Liver (tissue), 9 donors: ENCODE data around the gene NRF1. TPM values are rescaled to one million over a fixed set of nuclear protein-coding genes. Genes with fewer than 3 reads are reported as not detected.

Source experiments
- DNase-seq: peaks from one replicate; pipeline ENCODE4 v3.0.0-alpha.2; 2017; ENCODE audit warnings: low spot score
- H3K27ac ChIP-seq, 2 donors: one replicate each; pipeline ENCODE4 v1.7.0; 2013; ENCODE audit warnings: inconsistent platforms in 2 of 2, low read length in 2 of 2, control low read depth in 1 of 2, low read depth in 1 of 2, mild to moderate bottlenecking in 1 of 2
- H3K27me3 ChIP-seq, 4 donors: one replicate each; pipeline versions ENCODE4 v1.6.1 to v1.7.0; 2013; ENCODE audit warnings: low read length in 3 of 4, inconsistent platforms in 1 of 4, mild to moderate bottlenecking in 1 of 4, moderate library complexity in 1 of 4; ENCODE audit not compliant: control insufficient read depth in 4 of 4, insufficient read depth in 4 of 4
- H3K36me3 ChIP-seq, 4 donors: one replicate each; pipeline versions ENCODE4 v1.6.1 to v1.7.0; 2013; ENCODE audit warnings: low read length in 3 of 4, mild to moderate bottlenecking in 3 of 4, low read depth in 1 of 4, moderate library complexity in 1 of 4; ENCODE audit not compliant: control insufficient read depth in 4 of 4, insufficient read depth in 3 of 4
- H3K4me1 ChIP-seq, 4 donors: one replicate each; pipeline versions ENCODE4 v1.6.1 to v1.7.0; 2013; ENCODE audit warnings: low read length in 3 of 4, mild to moderate bottlenecking in 3 of 4, moderate library complexity in 1 of 4; ENCODE audit not compliant: control insufficient read depth in 4 of 4, insufficient read depth in 4 of 4
- H3K4me3 ChIP-seq, 3 donors: one replicate each; pipeline versions ENCODE4 v1.6.1 to v1.7.0; 2013; ENCODE audit warnings: low read length in 3 of 3, control low read depth in 1 of 3, low read depth in 1 of 3, mild to moderate bottlenecking in 1 of 3
- H3K9ac ChIP-seq, 2 donors: one replicate each; pipeline ENCODE4 v1.7.0; 2013; ENCODE audit warnings: low read length in 2 of 2, mild to moderate bottlenecking in 2 of 2, moderate library complexity in 2 of 2, control low read depth in 1 of 2, low read depth in 1 of 2
- H3K9me3 ChIP-seq, 4 donors: one replicate each; pipeline versions ENCODE4 v1.6.1 to v1.7.0; 2013; ENCODE audit warnings: low read length in 3 of 4; ENCODE audit not compliant: control insufficient read depth in 4 of 4
- ATF3 ChIP-seq: IDR thresholded peaks from 2 replicates; pipeline ENCODE4 v1.6.1; 2016; ENCODE audit warnings: antibody characterized with exemption
- EGR1 ChIP-seq, 2 donors: IDR thresholded peaks; 2 replicates each; pipeline ENCODE4 v1.6.1; 2016 to 2018; ENCODE audit warnings: antibody characterized with exemption in 2 of 2, low read depth in 2 of 2
- FOXA1 ChIP-seq: IDR thresholded peaks from 2 replicates; pipeline ENCODE4 v1.6.1; 2016; ENCODE audit warnings: antibody characterized with exemption
- FOXA2 ChIP-seq: IDR thresholded peaks from 2 replicates; pipeline ENCODE4 v1.6.1; 2016; ENCODE audit warnings: antibody characterized with exemption
- GABPA ChIP-seq, 2 donors: IDR thresholded peaks in 1 of 2; conservative IDR thresholded peaks in 1 of 2; 2 replicates each; pipeline ENCODE4 v1.6.1; 2016; ENCODE audit warnings: antibody characterized with exemption in 2 of 2, mild to moderate bottlenecking in 1 of 2, moderate library complexity in 1 of 2
- HNF4A ChIP-seq, 2 donors: conservative IDR thresholded peaks; 2 replicates each; pipeline ENCODE4 v1.6.1; 2016; ENCODE audit warnings: antibody characterized with exemption in 2 of 2, mild to moderate bottlenecking in 2 of 2
- HNF4G ChIP-seq: IDR thresholded peaks from 2 replicates; pipeline ENCODE4 v1.6.1; 2016; ENCODE audit warnings: antibody characterized with exemption
- JUND ChIP-seq, 2 donors: IDR thresholded peaks; 2 replicates each; pipeline ENCODE4 v1.6.1; 2016; ENCODE audit warnings: antibody characterized with exemption in 2 of 2
- MAX ChIP-seq: IDR thresholded peaks from 2 replicates; pipeline ENCODE4 v1.6.1; 2016; ENCODE audit warnings: antibody characterized with exemption
- NR2F2 ChIP-seq: IDR thresholded peaks from 2 replicates; pipeline ENCODE4 v1.6.1; 2016; ENCODE audit warnings: antibody characterized with exemption
- RAD21 ChIP-seq, 2 donors: IDR thresholded peaks; 2 replicates each; pipeline ENCODE4 v1.6.1; 2016; ENCODE audit warnings: antibody characterized with exemption in 2 of 2, mild to moderate bottlenecking in 2 of 2
- RXRA ChIP-seq, 2 donors: IDR thresholded peaks; 2 replicates each; pipeline ENCODE4 v1.6.1; 2017 to 2018; ENCODE audit warnings: antibody characterized with exemption in 2 of 2, mild to moderate bottlenecking in 1 of 2
- SP1 ChIP-seq: IDR thresholded peaks from 2 replicates; pipeline ENCODE4 v1.6.1; 2018; ENCODE audit warnings: antibody characterized with exemption, mild to moderate bottlenecking
- TAF1 ChIP-seq: conservative IDR thresholded peaks from 2 replicates; pipeline ENCODE4 v1.6.1; 2016; ENCODE audit warnings: antibody characterized with exemption, mild to moderate bottlenecking
- YY1 ChIP-seq: IDR thresholded peaks from 2 replicates; pipeline ENCODE4 v1.6.1; 2016; ENCODE audit warnings: antibody characterized with exemption, mild to moderate bottlenecking
- ZBTB33 ChIP-seq: IDR thresholded peaks from 2 replicates; pipeline ENCODE4 v1.6.1; 2016; ENCODE audit warnings: antibody characterized with exemption
- WGBS: extraction: QIAGEN DNeasy Blood & Tissue Kit; methylation state at CpG from one replicate; pipeline ENCODE4 v1.1.7; 2013; 5-methylcytosine and 5-hydroxymethylcytosine counted together
- polyA plus RNA-seq, 2 donors: library from polyadenylated mRNA; stranded (reverse) in 1 of 2; unstranded in 1 of 2; fragments of 200-250 nt in 1 of 2; fragments of >200 nt in 1 of 2; fragmentation: Nextera tagmentation in 1 of 2; extraction: Ambion mirVana in 1 of 2; gene quantifications; one replicate each; pipeline versions ENCODE4 v1.2.1 to v1.2.3, GENCODE V29; 2013 to 2015
- total RNA-seq, 2 donors: library from RNA; depleted of rRNA; stranded (reverse); fragments of >200 nt; gene quantifications; one replicate each; pipeline ENCODE4 v1.2.3, GENCODE V29; 2014
- TF ChIP-seq, protein P1 (sequence below): fragments of 150-350 bp; IDR thresholded peaks from 2 replicates; pipeline ENCODE4 v1.5.1; 2017; ENCODE audit warnings: improper control_type of control experiment, low read depth, low read length; ENCODE audit not compliant: missing input control
- TF ChIP-seq, protein P2 (sequence below): IDR thresholded peaks from 2 replicates; pipeline ENCODE4 v1.6.1; 2016; ENCODE audit warnings: antibody characterized with exemption, mild to moderate bottlenecking
- donor health status: healthy.
- donor health status: healthy.
- donor health status: healthy.
- donor health status: healthy.
- donor health status: healthy.

NRF1 gene
- total and polyA plus RNA-seq, 4 donors: 1.3 to 14.8 (median 5.3) TPM

DNA sequence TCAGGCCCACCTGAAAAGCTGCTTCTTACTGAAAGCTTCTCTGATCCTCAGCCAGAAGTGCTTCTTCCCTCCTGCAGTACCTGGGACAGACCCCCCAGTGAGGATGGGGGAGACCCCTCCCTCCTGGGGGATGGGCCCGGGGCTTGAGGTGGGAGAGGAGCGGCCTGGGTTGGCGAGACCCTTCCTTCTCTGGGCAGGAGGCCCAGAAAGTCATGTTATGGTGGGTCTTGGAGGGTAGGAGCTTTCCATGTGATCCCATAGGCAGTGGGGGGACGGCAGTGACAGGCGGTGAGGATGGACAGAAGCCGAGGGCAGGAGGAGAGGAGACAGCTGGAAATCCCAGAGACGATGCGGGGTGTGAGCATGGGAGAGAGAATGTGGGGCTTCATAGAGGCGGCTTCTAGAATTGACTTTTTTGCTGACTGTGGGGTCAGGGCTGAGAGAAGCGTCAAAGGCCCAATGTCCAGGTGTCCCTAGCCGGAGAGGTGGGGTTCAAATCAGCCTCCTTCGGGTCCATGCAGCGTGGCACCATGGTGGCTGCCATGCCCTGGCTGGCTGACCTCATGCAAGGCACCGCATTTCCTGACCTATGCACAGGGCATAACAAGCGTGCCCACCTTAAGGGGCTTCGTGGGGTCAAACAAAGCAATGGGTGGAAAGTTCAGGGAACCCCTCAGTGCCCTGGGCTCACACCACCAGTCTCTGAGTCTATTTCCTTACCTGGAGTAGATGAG lies 187.3 kb downstream of the NRF1 start:
- H3K27ac ChIP-seq: no peak overlapping the region
- no peak for DNase-seq
- no peak overlapping the region for H3K4me3 ChIP-seq
- H3K9ac ChIP-seq: no peak overlapping the region
- no peaks in the 10 kb centered on the region for H3K27me3 ChIP-seq
- WGBS: 93% methylated on average over 16 of the region's 16 CpGs
- TF ChIP-seq SP1: no peak
- no peak for TF ChIP-seq TAF1
- TF ChIP-seq RXRA (IDR thresholded peaks at IDR 0.05): no peak
- TF ChIP-seq FOXA1: no peak
- no peak for TF ChIP-seq YY1
- TF ChIP-seq, protein P1, sequence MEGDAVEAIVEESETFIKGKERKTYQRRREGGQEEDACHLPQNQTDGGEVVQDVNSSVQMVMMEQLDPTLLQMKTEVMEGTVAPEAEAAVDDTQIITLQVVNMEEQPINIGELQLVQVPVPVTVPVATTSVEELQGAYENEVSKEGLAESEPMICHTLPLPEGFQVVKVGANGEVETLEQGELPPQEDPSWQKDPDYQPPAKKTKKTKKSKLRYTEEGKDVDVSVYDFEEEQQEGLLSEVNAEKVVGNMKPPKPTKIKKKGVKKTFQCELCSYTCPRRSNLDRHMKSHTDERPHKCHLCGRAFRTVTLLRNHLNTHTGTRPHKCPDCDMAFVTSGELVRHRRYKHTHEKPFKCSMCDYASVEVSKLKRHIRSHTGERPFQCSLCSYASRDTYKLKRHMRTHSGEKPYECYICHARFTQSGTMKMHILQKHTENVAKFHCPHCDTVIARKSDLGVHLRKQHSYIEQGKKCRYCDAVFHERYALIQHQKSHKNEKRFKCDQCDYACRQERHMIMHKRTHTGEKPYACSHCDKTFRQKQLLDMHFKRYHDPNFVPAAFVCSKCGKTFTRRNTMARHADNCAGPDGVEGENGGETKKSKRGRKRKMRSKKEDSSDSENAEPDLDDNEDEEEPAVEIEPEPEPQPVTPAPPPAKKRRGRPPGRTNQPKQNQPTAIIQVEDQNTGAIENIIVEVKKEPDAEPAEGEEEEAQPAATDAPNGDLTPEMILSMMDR: no peak
- no peak for TF ChIP-seq HNF4G
- no peak for TF ChIP-seq FOXA2
- no peak for TF ChIP-seq NR2F2
- no peak for TF ChIP-seq ATF3
- no peak for TF ChIP-seq JUND (IDR thresholded peaks at IDR 0.05)
- TF ChIP-seq, protein P2, sequence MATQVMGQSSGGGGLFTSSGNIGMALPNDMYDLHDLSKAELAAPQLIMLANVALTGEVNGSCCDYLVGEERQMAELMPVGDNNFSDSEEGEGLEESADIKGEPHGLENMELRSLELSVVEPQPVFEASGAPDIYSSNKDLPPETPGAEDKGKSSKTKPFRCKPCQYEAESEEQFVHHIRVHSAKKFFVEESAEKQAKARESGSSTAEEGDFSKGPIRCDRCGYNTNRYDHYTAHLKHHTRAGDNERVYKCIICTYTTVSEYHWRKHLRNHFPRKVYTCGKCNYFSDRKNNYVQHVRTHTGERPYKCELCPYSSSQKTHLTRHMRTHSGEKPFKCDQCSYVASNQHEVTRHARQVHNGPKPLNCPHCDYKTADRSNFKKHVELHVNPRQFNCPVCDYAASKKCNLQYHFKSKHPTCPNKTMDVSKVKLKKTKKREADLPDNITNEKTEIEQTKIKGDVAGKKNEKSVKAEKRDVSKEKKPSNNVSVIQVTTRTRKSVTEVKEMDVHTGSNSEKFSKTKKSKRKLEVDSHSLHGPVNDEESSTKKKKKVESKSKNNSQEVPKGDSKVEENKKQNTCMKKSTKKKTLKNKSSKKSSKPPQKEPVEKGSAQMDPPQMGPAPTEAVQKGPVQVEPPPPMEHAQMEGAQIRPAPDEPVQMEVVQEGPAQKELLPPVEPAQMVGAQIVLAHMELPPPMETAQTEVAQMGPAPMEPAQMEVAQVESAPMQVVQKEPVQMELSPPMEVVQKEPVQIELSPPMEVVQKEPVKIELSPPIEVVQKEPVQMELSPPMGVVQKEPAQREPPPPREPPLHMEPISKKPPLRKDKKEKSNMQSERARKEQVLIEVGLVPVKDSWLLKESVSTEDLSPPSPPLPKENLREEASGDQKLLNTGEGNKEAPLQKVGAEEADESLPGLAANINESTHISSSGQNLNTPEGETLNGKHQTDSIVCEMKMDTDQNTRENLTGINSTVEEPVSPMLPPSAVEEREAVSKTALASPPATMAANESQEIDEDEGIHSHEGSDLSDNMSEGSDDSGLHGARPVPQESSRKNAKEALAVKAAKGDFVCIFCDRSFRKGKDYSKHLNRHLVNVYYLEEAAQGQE: no peak
- no peak for TF ChIP-seq MAX
- TF ChIP-seq EGR1 (IDR thresholded peaks at IDR 0.05; ENCODE audit: low read depth in 2 of 2): no peak
- TF ChIP-seq HNF4A (conservative IDR thresholded peaks at IDR 0.05): no peak
- TF ChIP-seq ZBTB33: no peak
- no peak for TF ChIP-seq RAD21 (IDR thresholded peaks at IDR 0.05)
- no peak for TF ChIP-seq GABPA (IDR thresholded peaks at IDR 0.05 in 1 of 2, conservative IDR thresholded peaks at IDR 0.05 in 1 of 2)
- H3K36me3 ChIP-seq: no peaks in the 10 kb centered on the region
- H3K4me1 ChIP-seq: no peaks in the 10 kb centered on the region
- H3K9me3 ChIP-seq: no peaks in the 10 kb centered on the region
